ENCODE measurements around the gene PCDH9.

PCDH9 gene

DNA sequence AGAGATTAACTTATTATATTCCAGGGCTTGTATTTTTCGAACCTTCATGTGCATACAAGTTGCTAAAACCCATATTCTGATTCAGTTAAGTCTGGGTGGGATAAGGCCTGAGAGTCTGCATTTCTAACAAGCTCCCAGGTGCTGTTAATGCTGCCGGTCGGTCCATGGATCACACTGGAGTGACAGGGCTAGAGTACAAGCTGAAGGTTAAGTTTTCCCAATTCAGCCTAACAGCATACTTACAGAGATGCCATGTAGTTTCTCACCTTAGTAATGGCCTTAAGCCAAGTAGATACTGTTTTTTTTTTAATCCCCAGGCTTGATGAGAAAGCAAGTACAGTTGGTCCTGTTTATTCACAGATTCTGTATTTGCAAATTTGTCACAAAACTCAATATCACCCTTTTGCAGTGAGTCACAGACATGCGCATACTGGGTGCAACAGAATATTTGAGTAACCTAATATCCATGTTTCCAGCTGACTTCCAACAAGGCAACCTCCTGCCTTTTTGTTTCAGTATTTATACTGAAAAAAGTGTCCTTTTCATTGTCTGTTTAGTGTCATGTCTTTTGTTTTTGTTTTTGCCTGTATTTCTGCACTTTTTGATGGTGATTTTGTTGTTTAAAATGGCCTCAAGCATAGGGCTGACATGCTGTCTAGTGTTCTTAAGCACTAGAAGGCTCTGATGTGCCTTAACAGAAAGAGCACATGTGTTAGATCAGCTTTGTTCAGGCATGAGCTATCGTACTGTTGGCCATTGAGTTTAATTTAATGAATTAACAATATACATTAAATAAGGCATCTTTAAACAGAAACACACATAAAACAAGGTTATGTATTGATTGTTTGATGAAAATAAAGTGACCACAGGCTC, 875.0 kb downstream of the PCDH9 start:
- no peak for TF ChIP-seq EZH2phosphoT487 (IDR thresholded peaks at IDR 0.05; ENCODE audit: borderline replicate concordance)
- TF ChIP-seq, protein P1, sequence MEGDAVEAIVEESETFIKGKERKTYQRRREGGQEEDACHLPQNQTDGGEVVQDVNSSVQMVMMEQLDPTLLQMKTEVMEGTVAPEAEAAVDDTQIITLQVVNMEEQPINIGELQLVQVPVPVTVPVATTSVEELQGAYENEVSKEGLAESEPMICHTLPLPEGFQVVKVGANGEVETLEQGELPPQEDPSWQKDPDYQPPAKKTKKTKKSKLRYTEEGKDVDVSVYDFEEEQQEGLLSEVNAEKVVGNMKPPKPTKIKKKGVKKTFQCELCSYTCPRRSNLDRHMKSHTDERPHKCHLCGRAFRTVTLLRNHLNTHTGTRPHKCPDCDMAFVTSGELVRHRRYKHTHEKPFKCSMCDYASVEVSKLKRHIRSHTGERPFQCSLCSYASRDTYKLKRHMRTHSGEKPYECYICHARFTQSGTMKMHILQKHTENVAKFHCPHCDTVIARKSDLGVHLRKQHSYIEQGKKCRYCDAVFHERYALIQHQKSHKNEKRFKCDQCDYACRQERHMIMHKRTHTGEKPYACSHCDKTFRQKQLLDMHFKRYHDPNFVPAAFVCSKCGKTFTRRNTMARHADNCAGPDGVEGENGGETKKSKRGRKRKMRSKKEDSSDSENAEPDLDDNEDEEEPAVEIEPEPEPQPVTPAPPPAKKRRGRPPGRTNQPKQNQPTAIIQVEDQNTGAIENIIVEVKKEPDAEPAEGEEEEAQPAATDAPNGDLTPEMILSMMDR (conservative IDR thresholded peaks at IDR 0.05; ENCODE audit: low read length) = no peak
- Histone ChIP-seq H3K36me3 (ENCODE audit: insufficient read depth, low read length) (no peaks in the 10 kb centered on the region), H3K4me2 (ENCODE audit: low read depth, low read length, poor library complexity, severe bottlenecking) (no peak overlapping the region), H3K79me2 (ENCODE audit: insufficient read depth, low read length) (no peaks in the 10 kb centered on the region), H3K9ac (ENCODE audit: low read depth, low read length, poor library complexity, severe bottlenecking) (no peak overlapping the region), H4K20me1 (ENCODE audit: insufficient read depth, low read length, poor library complexity, severe bottlenecking) (no peaks in the 10 kb centered on the region), H3K9me3 (ENCODE audit: insufficient read depth, low read depth, low read length) (no peaks in the 10 kb centered on the region), H3K4me3 (ENCODE audit: low read length, poor library complexity, severe bottlenecking) (no peak overlapping the region), H3K9me2 (replicated peaks; ENCODE audit: low read depth, low read length) (no peaks in the 10 kb centered on the region), H3K27me3 (ENCODE audit: insufficient read depth, low read length, poor library complexity, severe bottlenecking) (no peaks in the 10 kb centered on the region), H3K4me1 (ENCODE audit: insufficient read depth, low read length, poor library complexity, severe bottlenecking) (no peaks in the 10 kb centered on the region), H2AFZ (ENCODE audit: low read length) (no peak overlapping the region), H3F3A (ENCODE audit: low read depth) (no peaks in the 10 kb centered on the region)

DNA sequence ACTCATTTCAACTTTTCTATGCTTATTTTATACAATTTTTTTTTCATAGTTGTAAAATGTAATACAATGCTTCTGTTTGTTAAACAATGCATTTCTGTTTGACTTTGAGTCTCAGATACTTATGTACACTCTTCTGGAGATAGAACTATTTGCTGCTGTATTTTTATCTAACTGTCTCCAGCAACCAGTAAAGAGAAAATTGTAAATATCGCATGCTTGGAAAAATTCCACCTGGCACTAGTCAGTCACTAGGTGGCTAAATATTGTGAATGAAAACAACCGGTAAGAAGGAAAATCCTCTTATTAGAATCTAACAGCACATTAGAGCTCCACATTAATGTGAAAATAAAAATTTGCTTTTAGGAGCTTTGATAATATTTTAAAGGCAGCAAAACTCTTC, 876.5 kb downstream of the PCDH9 start:
- H3K4me1 ChIP-seq (ENCODE audit: insufficient read depth, low read length, poor library complexity, severe bottlenecking) = no peaks in the 10 kb centered on the region
- H3F3A ChIP-seq (ENCODE audit: low read depth) = no peaks in the 10 kb centered on the region
- no peaks in the 10 kb centered on the region for H3K36me3 ChIP-seq (ENCODE audit: insufficient read depth, low read length)
- H2AFZ ChIP-seq (ENCODE audit: low read length) = no peak overlapping the region
- H3K9me2 ChIP-seq (replicated peaks; ENCODE audit: low read depth, low read length) = no peaks in the 10 kb centered on the region
- H4K20me1 ChIP-seq (ENCODE audit: insufficient read depth, low read length, poor library complexity, severe bottlenecking) = no peaks in the 10 kb centered on the region
- H3K79me2 ChIP-seq (ENCODE audit: insufficient read depth, low read length) = no peaks in the 10 kb centered on the region
- H3K4me3 ChIP-seq (ENCODE audit: low read length, poor library complexity, severe bottlenecking) = no peak overlapping the region
- no peak overlapping the region for H3K9ac ChIP-seq (ENCODE audit: low read depth, low read length, poor library complexity, severe bottlenecking)
- no peak overlapping the region for H3K4me2 ChIP-seq (ENCODE audit: low read depth, low read length, poor library complexity, severe bottlenecking)
- TF ChIP-seq EZH2phosphoT487 (IDR thresholded peaks at IDR 0.05; ENCODE audit: borderline replicate concordance) = no peak
- TF ChIP-seq, protein P1 (conservative IDR thresholded peaks at IDR 0.05; ENCODE audit: low read length) = no peak
- no peaks in the 10 kb centered on the region for H3K9me3 ChIP-seq (ENCODE audit: insufficient read depth, low read depth, low read length)
- H3K27me3 ChIP-seq (ENCODE audit: insufficient read depth, low read length, poor library complexity, severe bottlenecking) = no peaks in the 10 kb centered on the region

DNA sequence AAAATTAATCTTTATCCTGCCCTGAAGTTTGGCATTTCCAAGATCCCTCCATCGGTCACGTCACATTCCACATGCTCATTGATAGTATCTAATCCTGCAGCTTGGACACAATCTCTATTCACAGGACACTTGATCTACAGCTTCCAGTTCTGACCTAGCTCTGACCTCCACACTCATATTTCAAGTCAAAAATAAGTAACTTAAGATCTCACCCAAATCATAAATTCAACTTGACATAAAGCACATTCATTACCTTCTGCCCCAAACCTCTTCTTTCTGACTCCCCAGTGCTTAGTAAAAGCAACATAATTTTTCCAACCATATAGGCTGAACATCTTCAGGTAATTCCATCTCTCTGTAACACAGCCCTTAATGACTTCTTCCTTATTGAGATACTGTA, 880.2 kb downstream of the PCDH9 start:
- H3K9me3 ChIP-seq (ENCODE audit: insufficient read depth, low read depth, low read length) = no peaks in the 10 kb centered on the region
- H2AFZ ChIP-seq (ENCODE audit: low read length) = no peak overlapping the region
- no peaks in the 10 kb centered on the region for H3F3A ChIP-seq (ENCODE audit: low read depth)
- TF ChIP-seq, protein P1 (conservative IDR thresholded peaks at IDR 0.05; ENCODE audit: low read length) = no peak
- no peak for TF ChIP-seq EZH2phosphoT487 (IDR thresholded peaks at IDR 0.05; ENCODE audit: borderline replicate concordance)
- H3K9me2 ChIP-seq (replicated peaks; ENCODE audit: low read depth, low read length) = no peaks in the 10 kb centered on the region
- no peaks in the 10 kb centered on the region for H3K79me2 ChIP-seq (ENCODE audit: insufficient read depth, low read length)
- no peaks in the 10 kb centered on the region for H3K27me3 ChIP-seq (ENCODE audit: insufficient read depth, low read length, poor library complexity, severe bottlenecking)
- no peaks in the 10 kb centered on the region for H4K20me1 ChIP-seq (ENCODE audit: insufficient read depth, low read length, poor library complexity, severe bottlenecking)
- H3K36me3 ChIP-seq (ENCODE audit: insufficient read depth, low read length) = no peaks in the 10 kb centered on the region
- no peak overlapping the region for H3K4me2 ChIP-seq (ENCODE audit: low read depth, low read length, poor library complexity, severe bottlenecking)
- no peak overlapping the region for H3K4me3 ChIP-seq (ENCODE audit: low read length, poor library complexity, severe bottlenecking)
- H3K4me1 ChIP-seq (ENCODE audit: insufficient read depth, low read length, poor library complexity, severe bottlenecking) = no peaks in the 10 kb centered on the region
- no peak overlapping the region for H3K9ac ChIP-seq (ENCODE audit: low read depth, low read length, poor library complexity, severe bottlenecking)

Data from Loucy (cell line).